HepG2 (cell line): ENCODE measurements around the gene TRPT1. TPM values are rescaled to one million over a fixed set of nuclear protein-coding genes. Genes with fewer than 3 reads are reported as not detected.

Experiments
- ERF ChIP-seq: IDR thresholded peaks from 2 replicates; pipeline ENCODE4 v1.6.1; 2018; ENCODE audit warnings: missing biosample characterization, missing genetic modification reagents
- FOXK2 ChIP-seq: fragments of 450-650 bp; IDR thresholded peaks from 2 replicates; pipeline ENCODE4 v1.6.1; 2016
- HOMEZ ChIP-seq: IDR thresholded peaks from 2 replicates; pipeline ENCODE4 v1.6.1; 2016; ENCODE audit warnings: low read depth
- MXI1 ChIP-seq: IDR thresholded peaks from 3 replicates; pipeline ENCODE4 v1.6.1; 2012; ENCODE audit warnings: low read depth, low read length, inconsistent platforms, borderline replicate concordance
- REXO4 ChIP-seq: sonication (generic); formaldehyde crosslinking; IDR thresholded peaks from 2 replicates; pipeline ENCODE4 v1.8.0; 2022; ENCODE audit warnings: missing genetic modification reagents, mild to moderate bottlenecking, borderline replicate concordance
- SRY ChIP-seq: sonication (generic); formaldehyde crosslinking; IDR thresholded peaks from 2 replicates; pipeline ENCODE4 v1.8.0; 2022; ENCODE audit warnings: mild to moderate bottlenecking, missing genetic modification reagents
- SUZ12 ChIP-seq: fragments of 150-350 bp; IDR thresholded peaks from 2 replicates; pipeline ENCODE4 v1.6.1; 2014; ENCODE audit warnings: low read depth, low read length
- TMF1 ChIP-seq: sonication (generic); formaldehyde crosslinking; IDR thresholded peaks from 2 replicates; pipeline ENCODE4 v1.8.1; 2022; ENCODE audit warnings: low read depth, missing genetic modification reagents
- ZBTB33 ChIP-seq: sonication (generic); formaldehyde crosslinking; IDR thresholded peaks from 2 replicates; pipeline ENCODE4 v1.4.0; 2020; ENCODE audit warnings: missing genetic modification reagents
- ZBTB8A ChIP-seq: sonication (generic); formaldehyde crosslinking; IDR thresholded peaks from 2 replicates; pipeline ENCODE4 v1.4.0; 2020; ENCODE audit warnings: mild to moderate bottlenecking, low read depth, missing genetic modification reagents, borderline replicate concordance
- ZNF253 ChIP-seq: sonication (generic); formaldehyde crosslinking; IDR thresholded peaks from 2 replicates; pipeline ENCODE4 v1.8.0; 2022; ENCODE audit warnings: mild to moderate bottlenecking, missing genetic modification reagents, borderline replicate concordance
- polyA plus RNA-seq, 8 experiments: library from polyadenylated mRNA; depleted of rRNA in 3 of 8; stranded (reverse) in 7 of 8; unstranded in 1 of 8; fragments of >200 nt; fragmentation: Illumina TruSeq in 4 of 8; extraction: Trizol in 4 of 8; gene quantifications; 2 replicates each; pipeline versions ENCODE4 v1.2.1 to v1.2.3, GENCODE V29; 2011 to 2016; ENCODE audit warnings: low read depth in 4 of 8, missing spikeins in 1 of 8, mixed read lengths in 1 of 8; ENCODE audit not compliant: insufficient read depth in 1 of 8
- total RNA-seq, 5 experiments: library from RNA; depleted of rRNA; stranded (reverse); fragments of >200 nt; fragmentation: Illumina TruSeq; extraction: Trizol; gene quantifications; 2 replicates each; pipeline ENCODE4 v1.2.3, GENCODE V29; 2016; ENCODE audit warnings: low read depth in 1 of 5
- TF ChIP-seq, protein P1 (sequence below): sonication (generic); formaldehyde crosslinking; IDR thresholded peaks from 2 replicates; pipeline ENCODE4 v1.4.0; 2020; ENCODE audit warnings: mild to moderate bottlenecking, missing genetic modification reagents
- TF ChIP-seq, protein P2 (sequence below): sonication (generic); formaldehyde crosslinking; IDR thresholded peaks from 2 replicates; pipeline ENCODE4 v1.4.0; 2020; ENCODE audit warnings: missing genetic modification reagents
- TF ChIP-seq, protein P3 (sequence below), 2 experiments: fragments of 450-650 bp in 1 of 2; sonication (generic) in 1 of 2; formaldehyde crosslinking in 1 of 2; IDR thresholded peaks; 2 replicates each; pipeline versions ENCODE4 v1.6.1 to v1.8.0; 2016 to 2022; ENCODE audit warnings: antibody characterized with exemption in 1 of 2, mild to moderate bottlenecking in 1 of 2, missing genetic modification reagents in 1 of 2

The TRPT1 gene
- total and polyA plus RNA-seq, 2 of the 13 experiments (the other 11 are each of a cell fraction or from before 2014, with no cell fraction given): 24.8 to 40.7 TPM

- TF ChIP-seq ZBTB33 (no peak), SUZ12 (no peak), REXO4 (CRISPR knock-in tag) (0 out of 2 replicates have a peak, but pooled peaks have one; percentile 58), ERF (peak; percentile 6), ZBTB8A (CRISPR knock-in tag) (no peak), SRY (CRISPR knock-in tag) (peak; percentile 48; the same call in 1 of the 2 replicates), TMF1 (0 out of 2 replicates have a peak, but pooled peaks have one; percentile 0), HOMEZ (no peak), FOXK2 (no peak), MXI1 (no peak), ZNF253 (CRISPR knock-in tag) (0 out of 2 replicates have a peak, but pooled peaks have one; percentile 32)
- TF ChIP-seq, protein P1, sequence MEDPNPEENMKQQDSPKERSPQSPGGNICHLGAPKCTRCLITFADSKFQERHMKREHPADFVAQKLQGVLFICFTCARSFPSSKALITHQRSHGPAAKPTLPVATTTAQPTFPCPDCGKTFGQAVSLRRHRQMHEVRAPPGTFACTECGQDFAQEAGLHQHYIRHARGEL: no peak
- TF ChIP-seq, protein P2, sequence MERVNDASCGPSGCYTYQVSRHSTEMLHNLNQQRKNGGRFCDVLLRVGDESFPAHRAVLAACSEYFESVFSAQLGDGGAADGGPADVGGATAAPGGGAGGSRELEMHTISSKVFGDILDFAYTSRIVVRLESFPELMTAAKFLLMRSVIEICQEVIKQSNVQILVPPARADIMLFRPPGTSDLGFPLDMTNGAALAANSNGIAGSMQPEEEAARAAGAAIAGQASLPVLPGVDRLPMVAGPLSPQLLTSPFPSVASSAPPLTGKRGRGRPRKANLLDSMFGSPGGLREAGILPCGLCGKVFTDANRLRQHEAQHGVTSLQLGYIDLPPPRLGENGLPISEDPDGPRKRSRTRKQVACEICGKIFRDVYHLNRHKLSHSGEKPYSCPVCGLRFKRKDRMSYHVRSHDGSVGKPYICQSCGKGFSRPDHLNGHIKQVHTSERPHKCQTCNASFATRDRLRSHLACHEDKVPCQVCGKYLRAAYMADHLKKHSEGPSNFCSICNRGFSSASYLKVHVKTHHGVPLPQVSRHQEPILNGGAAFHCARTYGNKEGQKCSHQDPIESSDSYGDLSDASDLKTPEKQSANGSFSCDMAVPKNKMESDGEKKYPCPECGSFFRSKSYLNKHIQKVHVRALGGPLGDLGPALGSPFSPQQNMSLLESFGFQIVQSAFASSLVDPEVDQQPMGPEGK (CRISPR knock-in tag): peak; percentile 80
- TF ChIP-seq, protein P3, sequence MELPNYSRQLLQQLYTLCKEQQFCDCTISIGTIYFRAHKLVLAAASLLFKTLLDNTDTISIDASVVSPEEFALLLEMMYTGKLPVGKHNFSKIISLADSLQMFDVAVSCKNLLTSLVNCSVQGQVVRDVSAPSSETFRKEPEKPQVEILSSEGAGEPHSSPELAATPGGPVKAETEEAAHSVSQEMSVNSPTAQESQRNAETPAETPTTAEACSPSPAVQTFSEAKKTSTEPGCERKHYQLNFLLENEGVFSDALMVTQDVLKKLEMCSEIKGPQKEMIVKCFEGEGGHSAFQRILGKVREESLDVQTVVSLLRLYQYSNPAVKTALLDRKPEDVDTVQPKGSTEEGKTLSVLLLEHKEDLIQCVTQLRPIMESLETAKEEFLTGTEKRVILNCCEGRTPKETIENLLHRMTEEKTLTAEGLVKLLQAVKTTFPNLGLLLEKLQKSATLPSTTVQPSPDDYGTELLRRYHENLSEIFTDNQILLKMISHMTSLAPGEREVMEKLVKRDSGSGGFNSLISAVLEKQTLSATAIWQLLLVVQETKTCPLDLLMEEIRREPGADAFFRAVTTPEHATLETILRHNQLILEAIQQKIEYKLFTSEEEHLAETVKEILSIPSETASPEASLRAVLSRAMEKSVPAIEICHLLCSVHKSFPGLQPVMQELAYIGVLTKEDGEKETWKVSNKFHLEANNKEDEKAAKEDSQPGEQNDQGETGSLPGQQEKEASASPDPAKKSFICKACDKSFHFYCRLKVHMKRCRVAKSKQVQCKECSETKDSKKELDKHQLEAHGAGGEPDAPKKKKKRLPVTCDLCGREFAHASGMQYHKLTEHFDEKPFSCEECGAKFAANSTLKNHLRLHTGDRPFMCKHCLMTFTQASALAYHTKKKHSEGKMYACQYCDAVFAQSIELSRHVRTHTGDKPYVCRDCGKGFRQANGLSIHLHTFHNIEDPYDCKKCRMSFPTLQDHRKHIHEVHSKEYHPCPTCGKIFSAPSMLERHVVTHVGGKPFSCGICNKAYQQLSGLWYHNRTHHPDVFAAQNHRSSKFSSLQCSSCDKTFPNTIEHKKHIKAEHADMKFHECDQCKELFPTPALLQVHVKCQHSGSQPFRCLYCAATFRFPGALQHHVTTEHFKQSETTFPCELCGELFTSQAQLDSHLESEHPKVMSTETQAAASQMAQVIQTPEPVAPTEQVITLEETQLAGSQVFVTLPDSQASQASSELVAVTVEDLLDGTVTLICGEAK (IDR thresholded peaks at IDR 0.05): no peak
- TF ChIP-seq, protein P3 (CRISPR knock-in tag; IDR thresholded peaks at IDR 0.05): no peak
These were observed 593 bp upstream of the TRPT1 start (continued) for GRCh38 chr11:64226507-64227051.
